ENCODE measurements around the gene ATG2B.

The ATG2B gene

DNA sequence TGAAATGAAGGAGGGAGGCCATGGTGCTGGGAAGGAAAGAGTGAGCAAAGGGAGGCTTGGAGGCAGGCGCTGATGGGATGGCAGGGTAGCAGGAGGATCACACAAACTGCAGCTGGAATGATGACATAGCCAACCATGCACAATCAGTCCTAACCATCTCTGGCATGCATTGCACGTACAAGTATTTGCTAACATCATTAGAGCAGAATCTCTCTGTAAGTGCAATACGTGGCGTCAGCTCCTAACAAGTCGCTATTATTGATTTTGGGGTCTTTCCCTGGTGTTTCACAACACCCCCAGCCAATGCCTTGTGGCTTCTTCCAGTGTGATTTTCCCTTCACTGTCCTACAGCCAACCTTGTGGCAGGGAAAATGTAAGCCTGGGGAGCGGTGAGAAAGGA, 88.6 kb downstream of the ATG2B start:
- TF ChIP-seq ZNF398 (tag by site-specific recombination; IDR thresholded peaks at IDR 0.05) (no peak), ZNF426 (tag by site-specific recombination; IDR thresholded peaks at IDR 0.05) (no peak)
- H3K4me3 ChIP-seq (ENCODE audit: low read depth, low read length), result no peak overlapping the region
- ChIA-PET POLR2A (no interaction called here), CTCF (interaction anchor here (0.7 to 10.8 kb wide), 25 partner anchors 10 to 718 kb away, joined by 3 to 165 read pairs (median 4); no protein-coding TSS in a partner anchor)
- H3K27ac ChIP-seq (ENCODE audit: extremely low read depth, low read depth, low read length), result no peak overlapping the region
- no peaks in the 10 kb centered on the region for H3K9me3 ChIP-seq (ENCODE audit: control insufficient read depth, insufficient read depth, low read depth, low read length)
- H3K4me1 ChIP-seq (ENCODE audit: control insufficient read depth, insufficient read depth, low read length), result no peaks in the 10 kb centered on the region
- H3K36me3 ChIP-seq (ENCODE audit: control insufficient read depth in 2 of 2, insufficient read depth in 1 of 2, low read length in 2 of 2), result no peaks in the 10 kb centered on the region

DNA sequence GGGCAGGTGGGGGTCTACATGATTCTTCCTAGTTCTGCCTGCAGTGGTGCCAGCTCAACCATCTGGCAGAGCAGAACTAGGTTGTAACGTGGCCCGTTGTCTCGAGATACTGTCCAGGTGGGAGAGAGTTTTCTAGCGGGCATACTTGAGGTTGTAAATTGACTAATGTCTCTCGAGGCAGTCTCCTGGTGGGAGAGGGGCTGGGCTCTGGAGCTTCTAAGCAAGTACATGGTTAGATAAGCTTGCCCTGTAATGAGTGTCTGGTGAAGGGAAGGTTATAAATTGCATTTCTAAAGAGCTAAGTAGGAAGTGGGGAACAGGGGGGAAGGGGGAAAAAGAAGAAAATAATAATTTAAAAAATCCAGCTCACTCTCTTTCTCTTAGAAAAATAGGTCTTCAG, 89.0 kb downstream of the ATG2B start:
- POLR2A ChIA-PET, result no interaction called here
- no peak overlapping the region for H3K27ac ChIP-seq (ENCODE audit: extremely low read depth, low read depth, low read length)
- no peak overlapping the region for H3K4me3 ChIP-seq (ENCODE audit: low read depth, low read length)
- H3K9me3 ChIP-seq (ENCODE audit: control insufficient read depth, insufficient read depth, low read depth, low read length), result no peaks in the 10 kb centered on the region
- CTCF ChIA-PET, result interaction anchor here (0.7 to 10.8 kb wide), 13 partner anchors 10 to 717 kb away, joined by 3 to 165 read pairs (median 4); no protein-coding TSS in a partner anchor
- no peaks in the 10 kb centered on the region for H3K36me3 ChIP-seq (ENCODE audit: control insufficient read depth in 2 of 2, insufficient read depth in 1 of 2, low read length in 2 of 2)
- TF ChIP-seq ZFHX2 (tag by site-specific recombination; conservative IDR thresholded peaks at IDR 0.05), result no peak
- TF ChIP-seq, protein P1, sequence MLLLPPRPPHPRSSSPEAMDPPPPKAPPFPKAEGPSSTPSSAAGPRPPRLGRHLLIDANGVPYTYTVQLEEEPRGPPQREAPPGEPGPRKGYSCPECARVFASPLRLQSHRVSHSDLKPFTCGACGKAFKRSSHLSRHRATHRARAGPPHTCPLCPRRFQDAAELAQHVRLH (tag by site-specific recombination; IDR thresholded peaks at IDR 0.05), result no peak
- TF ChIP-seq, protein P2, sequence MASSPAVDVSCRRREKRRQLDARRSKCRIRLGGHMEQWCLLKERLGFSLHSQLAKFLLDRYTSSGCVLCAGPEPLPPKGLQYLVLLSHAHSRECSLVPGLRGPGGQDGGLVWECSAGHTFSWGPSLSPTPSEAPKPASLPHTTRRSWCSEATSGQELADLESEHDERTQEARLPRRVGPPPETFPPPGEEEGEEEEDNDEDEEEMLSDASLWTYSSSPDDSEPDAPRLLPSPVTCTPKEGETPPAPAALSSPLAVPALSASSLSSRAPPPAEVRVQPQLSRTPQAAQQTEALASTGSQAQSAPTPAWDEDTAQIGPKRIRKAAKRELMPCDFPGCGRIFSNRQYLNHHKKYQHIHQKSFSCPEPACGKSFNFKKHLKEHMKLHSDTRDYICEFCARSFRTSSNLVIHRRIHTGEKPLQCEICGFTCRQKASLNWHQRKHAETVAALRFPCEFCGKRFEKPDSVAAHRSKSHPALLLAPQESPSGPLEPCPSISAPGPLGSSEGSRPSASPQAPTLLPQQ (tag by site-specific recombination; IDR thresholded peaks at IDR 0.05), result no peak
- no peak for TF ChIP-seq ZNF280C (tag by site-specific recombination; IDR thresholded peaks at IDR 0.05)
- no peak for TF ChIP-seq ZNF837 (tag by site-specific recombination; IDR thresholded peaks at IDR 0.05)
- TF ChIP-seq ZNF670 (tag by site-specific recombination; IDR thresholded peaks at IDR 0.05; ENCODE audit: low read depth), result no peak
- TF ChIP-seq ZNF518A (tag by site-specific recombination; conservative IDR thresholded peaks at IDR 0.05; ENCODE audit: low read depth), result no peak
- TF ChIP-seq ZNF501 (tag by site-specific recombination; IDR thresholded peaks at IDR 0.05), result no peak
- no peak for TF ChIP-seq ZFP37 (tag by site-specific recombination; IDR thresholded peaks at IDR 0.05)
- TF ChIP-seq ZNF26 (tag by site-specific recombination; IDR thresholded peaks at IDR 0.05), result no peak
- no peak for TF ChIP-seq ZXDB (tag by site-specific recombination; IDR thresholded peaks at IDR 0.05)
- TF ChIP-seq ZSCAN23 (tag by site-specific recombination; IDR thresholded peaks at IDR 0.05), result no peak
- no peak for TF ChIP-seq KLF9 (tag by site-specific recombination; IDR thresholded peaks at IDR 0.05; ENCODE audit: low read depth)
- no peak for TF ChIP-seq ZNF391 (tag by site-specific recombination; IDR thresholded peaks at IDR 0.05; ENCODE audit: borderline replicate concordance, low read depth)
- TF ChIP-seq GLI4 (tag by site-specific recombination; IDR thresholded peaks at IDR 0.05), result no peak
- TF ChIP-seq CTCF (tag by site-specific recombination; IDR thresholded peaks at IDR 0.05), result no peak
- TF ChIP-seq HOXA7 (CRISPR knock-in tag; IDR thresholded peaks at IDR 0.05; ENCODE audit: borderline replicate concordance), result no peak
- H3K4me1 ChIP-seq (ENCODE audit: control insufficient read depth, insufficient read depth, low read length), result no peaks in the 10 kb centered on the region

Data from HEK293 (cell line).